Astrocyte of the cerebellum (primary cell): ENCODE results near the gene MAML3.

Source experiments
- DNase-seq: peaks from one replicate; pipeline ENCODE4 v3.0.0-alpha.2; 2011; ENCODE audit warnings: low read depth
- H3K4me3 ChIP-seq: 2 replicates; pipeline ENCODE4 v1.5.1; 2011; ENCODE audit warnings: mild to moderate bottlenecking, low read depth, low read length, moderate library complexity
- in situ Hi-C: cut with HindIII; loops from 2 replicates; pipeline ENCODE4 v1.10.0; 2017; ENCODE audit warnings: low sequenced_read_pairs
- TF ChIP-seq, protein P1 (sequence below): IDR thresholded peaks from 2 replicates; pipeline ENCODE4 v1.5.1; 2012; ENCODE audit warnings: low read length, low read depth, moderate library complexity, mild to moderate bottlenecking; ENCODE audit errors: missing control alignments

Gene MAML3

DNA sequence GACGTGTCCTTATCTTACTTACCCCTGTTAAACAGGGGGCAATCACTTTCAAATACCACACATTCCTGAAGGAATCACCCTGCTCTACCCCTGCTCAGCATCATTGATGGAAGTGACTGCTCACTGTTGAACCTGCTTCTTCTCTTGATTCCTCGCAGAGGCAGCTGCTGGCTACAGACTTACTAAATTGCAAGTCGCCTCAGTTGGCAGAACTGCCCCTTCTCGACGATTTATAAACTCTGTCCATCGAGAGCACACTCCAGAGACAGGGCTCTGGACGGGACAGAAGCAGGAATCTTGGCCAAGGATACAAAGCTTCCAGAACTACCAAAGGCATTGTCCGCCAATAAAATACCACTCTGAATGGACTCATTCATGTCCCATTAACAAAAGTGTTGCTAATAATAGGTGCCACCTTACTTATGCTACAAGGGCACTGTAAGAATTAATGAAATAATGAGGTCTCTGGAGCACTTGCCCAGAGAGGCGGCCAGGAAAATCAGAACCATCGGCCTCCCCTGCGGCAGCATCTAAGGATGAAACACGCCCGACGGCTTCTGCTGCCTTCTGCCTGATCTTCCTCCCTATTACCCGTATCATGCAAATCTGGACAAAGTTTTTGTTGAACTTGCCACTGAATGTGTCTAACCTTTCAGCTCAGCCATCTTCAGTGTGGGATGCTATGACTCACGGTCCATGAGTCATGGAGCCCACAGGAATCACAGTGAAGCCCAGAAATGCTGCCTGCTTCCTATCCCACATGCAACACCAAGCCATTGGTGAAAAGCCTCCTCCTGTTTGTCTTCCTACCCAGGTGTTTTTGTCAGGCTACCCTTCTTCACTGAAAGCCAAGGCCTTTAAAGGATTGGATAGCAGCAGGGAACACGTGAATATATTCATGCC is 164.9 kb downstream of the MAML3 start:
- TF ChIP-seq, protein P1, sequence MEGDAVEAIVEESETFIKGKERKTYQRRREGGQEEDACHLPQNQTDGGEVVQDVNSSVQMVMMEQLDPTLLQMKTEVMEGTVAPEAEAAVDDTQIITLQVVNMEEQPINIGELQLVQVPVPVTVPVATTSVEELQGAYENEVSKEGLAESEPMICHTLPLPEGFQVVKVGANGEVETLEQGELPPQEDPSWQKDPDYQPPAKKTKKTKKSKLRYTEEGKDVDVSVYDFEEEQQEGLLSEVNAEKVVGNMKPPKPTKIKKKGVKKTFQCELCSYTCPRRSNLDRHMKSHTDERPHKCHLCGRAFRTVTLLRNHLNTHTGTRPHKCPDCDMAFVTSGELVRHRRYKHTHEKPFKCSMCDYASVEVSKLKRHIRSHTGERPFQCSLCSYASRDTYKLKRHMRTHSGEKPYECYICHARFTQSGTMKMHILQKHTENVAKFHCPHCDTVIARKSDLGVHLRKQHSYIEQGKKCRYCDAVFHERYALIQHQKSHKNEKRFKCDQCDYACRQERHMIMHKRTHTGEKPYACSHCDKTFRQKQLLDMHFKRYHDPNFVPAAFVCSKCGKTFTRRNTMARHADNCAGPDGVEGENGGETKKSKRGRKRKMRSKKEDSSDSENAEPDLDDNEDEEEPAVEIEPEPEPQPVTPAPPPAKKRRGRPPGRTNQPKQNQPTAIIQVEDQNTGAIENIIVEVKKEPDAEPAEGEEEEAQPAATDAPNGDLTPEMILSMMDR = no peak
- in situ Hi-C loops = no loop called here
- DNase-seq = peak; percentile 93
- no peak overlapping the region for H3K4me3 ChIP-seq

DNA sequence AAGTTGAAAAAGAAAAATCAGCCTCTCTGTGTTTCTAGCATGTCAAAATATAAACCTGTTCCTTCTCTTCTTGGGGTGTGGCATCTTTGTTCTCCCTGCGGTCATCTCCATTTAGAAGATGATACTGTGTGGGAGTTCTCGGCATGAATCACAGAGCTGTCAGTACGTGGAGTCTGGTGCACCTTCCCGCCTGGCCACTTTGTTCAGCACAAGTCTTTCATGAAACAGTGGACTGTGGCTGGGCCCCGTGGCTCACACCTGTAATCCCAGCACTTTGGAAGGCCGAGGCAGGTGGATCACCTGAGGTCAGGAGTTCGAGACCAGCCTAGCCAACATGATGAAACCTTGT is 166.5 kb downstream of the MAML3 start:
- DNase-seq = no peak
- TF ChIP-seq, protein P1 = no peak
- in situ Hi-C loops = no loop called here
- H3K4me3 ChIP-seq = no peak overlapping the region

DNA sequence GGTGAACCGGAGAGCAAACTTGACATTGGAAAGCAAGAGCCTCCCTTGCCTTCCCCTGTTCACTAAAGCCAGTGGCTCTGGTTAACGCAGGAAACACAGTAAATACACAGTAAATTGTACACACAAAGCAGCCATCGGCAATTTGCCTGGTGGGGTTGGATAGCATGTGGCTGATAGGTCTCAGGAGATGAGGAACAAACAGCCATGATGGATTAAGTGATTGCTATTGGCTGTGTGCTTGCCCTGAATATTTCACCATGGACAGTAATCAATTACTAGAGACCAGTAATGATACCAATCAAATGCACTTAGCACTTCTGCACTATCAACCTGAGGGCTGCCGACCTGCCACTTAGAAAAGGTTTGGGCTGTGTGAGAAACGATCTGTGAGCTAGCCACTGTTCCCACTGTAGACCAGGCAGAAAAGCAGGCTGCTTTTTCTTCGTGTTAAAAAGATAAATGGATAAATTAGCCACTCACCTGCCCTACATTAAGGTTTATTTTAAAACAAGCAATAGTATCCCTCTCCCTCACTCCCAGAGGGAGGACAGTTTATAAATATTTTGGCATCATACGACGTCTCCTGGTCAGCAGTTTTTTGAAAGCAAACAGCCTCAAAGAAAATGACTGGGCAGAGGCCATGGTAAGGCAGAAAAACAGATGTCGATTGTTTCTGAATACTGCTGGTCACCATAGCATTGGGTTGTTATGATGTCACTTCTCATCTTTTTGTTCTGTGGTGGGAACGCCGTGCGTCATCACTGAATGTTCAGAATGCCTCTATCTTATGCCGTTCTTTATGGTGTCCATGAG is 167.1 kb downstream of the MAML3 start:
- TF ChIP-seq, protein P1 = no peak
- in situ Hi-C loops = no loop called here
- peak; percentile 53 for DNase-seq
- no peak overlapping the region for H3K4me3 ChIP-seq

DNA sequence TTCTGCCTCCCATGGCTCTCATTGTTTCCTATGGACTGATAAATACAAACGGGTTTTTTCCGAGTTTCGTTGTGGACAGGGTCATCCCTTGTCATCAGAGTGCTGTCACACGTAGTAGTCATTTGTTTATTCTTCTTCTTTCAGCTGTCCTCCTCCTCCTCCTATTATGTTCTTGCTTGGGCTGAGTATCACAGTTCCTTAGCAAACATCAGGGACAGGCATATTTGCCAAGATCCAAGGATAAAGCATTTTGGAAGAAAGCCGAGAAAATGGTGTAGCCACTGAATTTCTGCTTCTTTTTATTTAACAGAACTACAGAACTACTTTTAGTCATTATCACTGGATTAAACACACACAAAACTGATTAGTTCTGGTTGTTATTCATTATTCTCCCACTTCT is 167.9 kb downstream of the MAML3 start:
- TF ChIP-seq, protein P1 = no peak
- in situ Hi-C loops = no loop called here
- peak; percentile 24 for DNase-seq
- no peak overlapping the region for H3K4me3 ChIP-seq

DNA sequence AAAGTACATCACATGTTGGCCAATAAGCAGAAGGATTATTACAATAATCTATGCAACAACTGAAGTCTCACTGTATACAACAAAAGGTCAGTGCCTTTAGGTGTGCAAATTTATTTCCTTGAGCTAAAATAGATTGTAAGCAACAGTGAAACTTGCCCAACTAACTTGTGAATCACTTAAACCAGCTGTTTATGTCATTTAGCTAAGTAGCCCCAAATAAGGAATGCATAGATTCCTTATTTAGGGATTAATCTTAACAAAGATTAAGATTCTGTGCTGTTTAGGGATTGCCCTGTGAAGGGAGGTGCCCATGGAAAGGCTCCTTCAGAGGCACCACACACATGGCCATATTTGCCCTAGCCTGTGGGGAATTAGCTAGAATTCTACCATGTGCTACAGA is 168.6 kb downstream of the MAML3 start:
- H3K4me3 ChIP-seq = no peak overlapping the region
- TF ChIP-seq, protein P1 = no peak
- in situ Hi-C loops = no loop called here
- DNase-seq = no peak

DNA sequence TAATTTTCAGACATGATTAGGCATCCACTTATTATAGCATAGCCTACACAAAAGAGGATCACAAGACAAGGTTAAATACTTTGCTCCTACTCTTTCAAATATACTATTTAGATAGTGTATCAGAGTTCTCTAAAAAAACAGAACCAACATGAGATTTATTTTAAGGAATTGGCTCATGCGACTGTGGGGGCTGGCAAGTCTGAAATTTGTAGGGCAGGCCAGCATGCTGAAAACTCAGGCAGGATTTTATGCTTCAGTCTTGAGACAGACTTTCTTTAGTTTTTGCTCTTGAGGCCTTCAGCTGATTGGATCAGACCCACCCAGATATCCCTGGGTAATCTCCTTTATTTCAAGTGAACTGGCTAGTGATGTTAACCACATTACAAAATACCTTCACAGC is 169.5 kb downstream of the MAML3 start:
- TF ChIP-seq, protein P1 = no peak
- in situ Hi-C loops = no loop called here
- DNase-seq = no peak
- H3K4me3 ChIP-seq = no peak overlapping the region
